UCSD-AML1 (cell line): ENCODE measurements around the gene EIF4E.
"Not testable (repeated sequence)": the region's sequence is repeated elsewhere in the genome, so short reads cannot be mapped to it uniquely, and the experiment has no call there.

Experiments
- DNase-seq: peaks from one replicate; lab custom pipeline; 2025; ENCODE audit not compliant: unreplicated experiment; lab: John Stamatoyannopoulos, UW

The EIF4E gene

DNA sequence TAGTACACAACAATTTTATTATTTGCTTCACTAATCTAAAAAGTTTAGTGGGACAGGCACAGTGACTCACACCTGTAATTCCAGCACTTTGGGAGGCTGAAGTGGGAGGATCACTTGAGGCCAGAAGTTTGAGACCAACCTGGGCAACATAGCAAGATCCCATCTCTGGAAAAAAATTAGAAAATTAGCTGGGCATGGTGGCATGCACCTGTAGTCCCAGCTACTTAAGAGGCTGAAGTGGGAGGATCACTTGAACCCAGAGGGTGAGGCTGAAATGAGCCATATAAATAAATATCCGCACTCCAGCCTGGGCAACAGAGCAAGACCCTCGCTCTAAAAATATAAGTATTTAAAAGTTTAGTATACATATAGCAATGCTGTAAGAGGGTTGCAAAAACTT is 42.6 kb downstream of the EIF4E start:
- DNase-seq: not testable (repeated sequence)

GRCh38 chr4:98880884-98881283 is 48.0 kb downstream of the EIF4E start:
- not testable (repeated sequence) for DNase-seq

GRCh38 chr4:98879515-98879914 is 49.4 kb downstream of the EIF4E start:
- DNase-seq: no peak

DNA sequence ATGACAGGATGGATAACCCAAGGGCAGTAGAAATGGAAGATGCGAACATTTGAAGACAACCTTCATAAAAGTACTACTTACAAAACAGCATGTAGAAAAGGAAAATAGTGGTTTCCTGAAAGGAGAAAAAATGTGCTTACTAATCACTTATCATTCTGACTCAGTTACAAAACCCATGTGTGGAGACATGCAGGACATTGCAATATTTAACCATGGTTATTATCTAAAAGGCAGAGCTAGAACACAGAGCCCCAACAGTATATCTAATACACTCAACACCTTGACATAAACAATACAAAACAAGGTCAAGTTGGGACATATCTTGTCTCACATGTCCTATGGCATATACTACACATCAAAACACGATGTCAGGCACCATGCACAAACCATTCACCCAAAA is 55.9 kb downstream of the EIF4E start:
- DNase-seq: no peak

DNA sequence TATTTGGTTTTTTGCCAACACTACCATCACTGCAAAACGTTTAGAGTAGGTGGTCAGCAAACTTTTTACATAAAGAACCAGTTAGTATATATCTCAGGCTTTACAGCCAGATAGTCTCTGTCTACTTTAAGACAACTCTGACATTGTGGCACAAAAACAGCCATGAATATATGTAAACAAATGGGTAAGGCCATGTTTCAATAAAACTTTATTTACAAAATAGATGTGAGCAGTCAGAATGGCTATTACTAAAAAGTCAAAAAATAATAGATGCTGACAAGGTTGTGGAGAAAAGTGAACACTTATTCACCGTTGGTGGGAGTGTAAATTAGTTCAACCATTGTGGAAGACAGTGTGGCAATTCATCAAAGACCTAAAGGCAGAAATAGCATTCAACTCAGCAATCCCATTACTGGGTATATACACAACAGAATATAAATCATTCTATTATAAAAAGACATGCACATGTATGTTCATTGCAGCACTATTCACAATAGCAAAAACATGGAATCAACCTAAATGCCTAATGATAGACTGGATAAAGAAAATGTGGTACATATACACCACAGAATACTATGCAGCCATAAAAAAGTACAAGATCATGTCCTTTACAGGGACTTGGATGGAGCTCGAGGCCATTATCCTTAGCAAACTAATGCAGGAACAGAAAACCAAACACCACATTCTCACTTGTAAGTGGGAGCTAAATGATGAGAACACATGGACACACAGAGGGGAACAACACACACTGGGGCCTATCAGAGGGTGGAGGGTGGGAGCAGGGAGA is 56.6 kb downstream of the EIF4E start:
- DNase-seq: not testable (repeated sequence)

- no peak for DNase-seq
Observed at GRCh38 chr4:98867648-98868047, 61.3 kb downstream of the EIF4E start.

DNA sequence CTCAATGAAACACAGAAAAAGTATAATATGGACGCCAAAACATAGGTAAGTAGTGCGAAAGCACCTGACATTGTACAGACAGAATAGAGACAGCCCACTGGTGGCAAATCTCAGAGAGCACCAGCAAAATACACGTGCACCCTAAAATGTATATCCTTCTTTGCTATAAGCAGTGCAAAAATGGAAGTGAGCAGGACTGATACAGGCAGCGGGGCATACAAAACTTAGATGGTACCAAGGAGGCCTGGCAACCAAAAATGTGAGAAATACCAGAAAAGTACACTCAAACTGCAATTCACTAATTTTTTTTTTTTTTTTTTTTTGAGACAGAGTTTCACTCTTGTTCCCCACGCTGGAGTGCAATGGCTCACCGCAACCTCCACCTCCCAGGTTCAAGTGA is 63.9 kb downstream of the EIF4E start:
- DNase-seq: no peak

- no peak for DNase-seq
Observed at GRCh38 chr4:98864560-98864959, 64.4 kb downstream of the EIF4E start.

- DNase-seq: no peak
Observed at GRCh38 chr4:98862371-98862770, 66.6 kb downstream of the EIF4E start.

- DNase-seq: no peak
Observed at GRCh38 chr4:98861100-98861884, 67.6 kb downstream of the EIF4E start.

- no peak for DNase-seq
Observed at GRCh38 chr4:98851806-98852205, 77.1 kb downstream of the EIF4E start.

GRCh38 chr4:98850937-98851336 is 78.0 kb downstream of the EIF4E start:
- DNase-seq: no peak

GRCh38 chr4:98848448-98848847 is 80.5 kb downstream of the EIF4E start:
- DNase-seq: no peak

DNA sequence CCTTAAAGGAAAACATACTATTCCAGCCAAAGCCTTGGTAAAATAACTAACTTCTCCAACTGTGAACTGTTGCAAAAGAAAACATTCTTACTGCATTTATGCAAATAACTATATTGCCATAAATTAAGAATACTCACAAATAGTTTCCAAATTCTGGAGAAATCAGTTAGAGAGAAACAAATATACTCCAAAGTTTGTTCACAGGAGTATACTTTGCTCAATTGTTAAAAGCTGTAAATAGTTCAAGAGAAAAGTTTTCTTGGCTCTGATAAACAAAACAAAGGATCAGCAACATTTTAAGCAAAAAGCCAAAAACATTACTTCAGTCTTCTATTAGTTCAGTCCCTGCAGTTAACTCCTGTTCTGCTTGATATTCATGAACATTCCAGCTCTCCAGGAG is 83.0 kb downstream of the EIF4E start:
- DNase-seq: no peak

DNA sequence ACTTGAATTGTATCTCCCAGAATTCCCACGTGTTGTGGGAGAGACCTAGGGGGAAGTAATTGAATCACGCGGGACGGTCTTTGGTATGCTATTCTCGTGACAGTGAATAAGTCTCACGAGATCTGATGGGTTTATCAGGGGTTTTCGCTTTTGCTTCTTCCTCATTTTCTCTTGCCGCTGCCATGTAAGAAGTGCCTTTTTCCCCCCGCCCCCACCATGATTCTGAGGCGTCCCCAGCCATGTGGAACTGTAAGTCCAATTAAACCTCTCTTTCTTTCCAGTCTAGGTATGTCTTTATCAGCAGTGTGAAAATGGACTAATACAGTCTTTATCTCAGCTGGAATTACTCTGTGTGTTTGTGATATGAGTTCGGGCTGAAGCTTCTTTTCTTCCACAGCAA is 86.0 kb downstream of the EIF4E start:
- not testable (repeated sequence) for DNase-seq

- no peak for DNase-seq
Observed at GRCh38 chr4:98838977-98839618, 89.8 kb downstream of the EIF4E start.

DNA sequence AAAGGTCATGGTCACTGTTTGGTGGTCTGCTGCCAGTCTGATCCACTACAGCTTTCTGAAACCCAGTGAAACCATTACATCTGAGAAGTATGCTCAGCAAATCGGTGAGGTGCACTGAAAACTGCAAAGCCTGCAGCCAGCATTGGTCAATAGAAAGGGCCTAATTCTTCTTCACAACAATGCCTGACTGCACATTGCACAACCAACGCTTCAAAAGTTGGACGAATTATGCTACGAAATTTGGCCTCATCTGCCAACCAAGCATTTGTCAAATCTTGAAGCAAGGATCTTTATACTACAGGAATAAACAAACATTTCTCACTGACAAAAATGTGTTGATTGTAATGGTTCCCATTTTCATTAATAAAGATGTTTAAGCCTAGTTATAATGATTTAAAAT is 90.4 kb downstream of the EIF4E start:
- no peak for DNase-seq

DNA sequence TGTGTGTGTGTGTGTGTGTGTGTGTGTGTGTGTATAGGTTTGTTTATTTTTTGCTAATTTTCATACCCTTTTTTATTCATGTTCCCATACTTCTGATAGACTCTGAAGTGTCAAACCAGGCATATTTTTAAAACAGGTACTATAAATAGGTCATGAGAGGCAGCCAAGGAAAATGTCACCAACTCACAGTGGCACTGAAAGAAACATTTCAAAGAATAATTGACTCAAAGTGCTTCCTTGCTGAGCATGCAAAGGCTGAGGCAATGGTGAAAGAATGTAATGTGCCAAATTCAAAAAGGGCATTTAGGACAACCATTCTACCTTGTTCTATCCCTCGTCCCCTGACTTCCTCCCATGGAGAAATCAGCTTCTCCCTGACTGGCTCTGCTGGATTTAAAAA is 95.5 kb downstream of the EIF4E start:
- DNase-seq: no peak

GRCh38 chr4:98831036-98831435 is 97.9 kb downstream of the EIF4E start:
- not testable (repeated sequence) for DNase-seq
